ENCODE measurements around the gene SIRT5.

Gene SIRT5

GRCh38 chr6:13662651-13663334 lies 88.4 kb downstream of the SIRT5 start:
- H3K9ac ChIP-seq (ENCODE audit: insufficient read length, low read depth) = no peak overlapping the region
- no peaks in the 10 kb centered on the region for H3K36me3 ChIP-seq (ENCODE audit: insufficient read depth, insufficient read length, low read length)
- no peak for DNase-seq (ENCODE audit: low read depth, low spot score)
- H3K4me3 ChIP-seq (ENCODE audit: insufficient read length, low read depth) = no peak overlapping the region
- H3K4me1 ChIP-seq (ENCODE audit: insufficient read depth, insufficient read length) = no peaks in the 10 kb centered on the region
- TF ChIP-seq ZNF274 (IDR thresholded peaks at IDR 0.05; ENCODE audit: low read depth, low read length) (no peak), YY1 (IDR thresholded peaks at IDR 0.05; ENCODE audit: insufficient read depth, insufficient read length) (no peak), SUZ12 (IDR thresholded peaks at IDR 0.05; ENCODE audit: extremely low read depth, insufficient read depth, insufficient read length) (no peak)
- H3K27me3 ChIP-seq (ENCODE audit: insufficient read depth, insufficient read length) = no peaks in the 10 kb centered on the region
- H3K9me3 ChIP-seq (ENCODE audit: insufficient read depth, low read length) = no peaks in the 10 kb centered on the region

- Histone ChIP-seq H3K27me3 (ENCODE audit: insufficient read depth, insufficient read length) (no peaks in the 10 kb centered on the region), H3K36me3 (ENCODE audit: insufficient read depth, insufficient read length, low read length) (no peaks in the 10 kb centered on the region), H3K9me3 (ENCODE audit: insufficient read depth, low read length) (no peaks in the 10 kb centered on the region), H3K9ac (ENCODE audit: insufficient read length, low read depth) (no peak overlapping the region), H3K4me3 (ENCODE audit: insufficient read length, low read depth) (no peak overlapping the region), H3K4me1 (ENCODE audit: insufficient read depth, insufficient read length) (no peaks in the 10 kb centered on the region)
- TF ChIP-seq YY1 (IDR thresholded peaks at IDR 0.05; ENCODE audit: insufficient read depth, insufficient read length) (no peak), SUZ12 (IDR thresholded peaks at IDR 0.05; ENCODE audit: extremely low read depth, insufficient read depth, insufficient read length) (no peak)
- DNase-seq (ENCODE audit: low read depth, low spot score) = no peak
Measured at GRCh38 chr6:13663986-13664385, 89.6 kb downstream of the SIRT5 start.
